HG03520 (cell line): ENCODE measurements around the gene FLNB.

Experiments used
- ATAC-seq: cut with Tn5 transposase; IDR thresholded peaks from one replicate; pipeline ENCODE4 v1.9.1; 2021; ENCODE audit warnings: mild to moderate bottlenecking, moderate library complexity; ENCODE audit not compliant: unreplicated experiment

The FLNB gene, protein sequence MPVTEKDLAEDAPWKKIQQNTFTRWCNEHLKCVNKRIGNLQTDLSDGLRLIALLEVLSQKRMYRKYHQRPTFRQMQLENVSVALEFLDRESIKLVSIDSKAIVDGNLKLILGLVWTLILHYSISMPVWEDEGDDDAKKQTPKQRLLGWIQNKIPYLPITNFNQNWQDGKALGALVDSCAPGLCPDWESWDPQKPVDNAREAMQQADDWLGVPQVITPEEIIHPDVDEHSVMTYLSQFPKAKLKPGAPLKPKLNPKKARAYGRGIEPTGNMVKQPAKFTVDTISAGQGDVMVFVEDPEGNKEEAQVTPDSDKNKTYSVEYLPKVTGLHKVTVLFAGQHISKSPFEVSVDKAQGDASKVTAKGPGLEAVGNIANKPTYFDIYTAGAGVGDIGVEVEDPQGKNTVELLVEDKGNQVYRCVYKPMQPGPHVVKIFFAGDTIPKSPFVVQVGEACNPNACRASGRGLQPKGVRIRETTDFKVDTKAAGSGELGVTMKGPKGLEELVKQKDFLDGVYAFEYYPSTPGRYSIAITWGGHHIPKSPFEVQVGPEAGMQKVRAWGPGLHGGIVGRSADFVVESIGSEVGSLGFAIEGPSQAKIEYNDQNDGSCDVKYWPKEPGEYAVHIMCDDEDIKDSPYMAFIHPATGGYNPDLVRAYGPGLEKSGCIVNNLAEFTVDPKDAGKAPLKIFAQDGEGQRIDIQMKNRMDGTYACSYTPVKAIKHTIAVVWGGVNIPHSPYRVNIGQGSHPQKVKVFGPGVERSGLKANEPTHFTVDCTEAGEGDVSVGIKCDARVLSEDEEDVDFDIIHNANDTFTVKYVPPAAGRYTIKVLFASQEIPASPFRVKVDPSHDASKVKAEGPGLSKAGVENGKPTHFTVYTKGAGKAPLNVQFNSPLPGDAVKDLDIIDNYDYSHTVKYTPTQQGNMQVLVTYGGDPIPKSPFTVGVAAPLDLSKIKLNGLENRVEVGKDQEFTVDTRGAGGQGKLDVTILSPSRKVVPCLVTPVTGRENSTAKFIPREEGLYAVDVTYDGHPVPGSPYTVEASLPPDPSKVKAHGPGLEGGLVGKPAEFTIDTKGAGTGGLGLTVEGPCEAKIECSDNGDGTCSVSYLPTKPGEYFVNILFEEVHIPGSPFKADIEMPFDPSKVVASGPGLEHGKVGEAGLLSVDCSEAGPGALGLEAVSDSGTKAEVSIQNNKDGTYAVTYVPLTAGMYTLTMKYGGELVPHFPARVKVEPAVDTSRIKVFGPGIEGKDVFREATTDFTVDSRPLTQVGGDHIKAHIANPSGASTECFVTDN (N-terminal part only)

DNA sequence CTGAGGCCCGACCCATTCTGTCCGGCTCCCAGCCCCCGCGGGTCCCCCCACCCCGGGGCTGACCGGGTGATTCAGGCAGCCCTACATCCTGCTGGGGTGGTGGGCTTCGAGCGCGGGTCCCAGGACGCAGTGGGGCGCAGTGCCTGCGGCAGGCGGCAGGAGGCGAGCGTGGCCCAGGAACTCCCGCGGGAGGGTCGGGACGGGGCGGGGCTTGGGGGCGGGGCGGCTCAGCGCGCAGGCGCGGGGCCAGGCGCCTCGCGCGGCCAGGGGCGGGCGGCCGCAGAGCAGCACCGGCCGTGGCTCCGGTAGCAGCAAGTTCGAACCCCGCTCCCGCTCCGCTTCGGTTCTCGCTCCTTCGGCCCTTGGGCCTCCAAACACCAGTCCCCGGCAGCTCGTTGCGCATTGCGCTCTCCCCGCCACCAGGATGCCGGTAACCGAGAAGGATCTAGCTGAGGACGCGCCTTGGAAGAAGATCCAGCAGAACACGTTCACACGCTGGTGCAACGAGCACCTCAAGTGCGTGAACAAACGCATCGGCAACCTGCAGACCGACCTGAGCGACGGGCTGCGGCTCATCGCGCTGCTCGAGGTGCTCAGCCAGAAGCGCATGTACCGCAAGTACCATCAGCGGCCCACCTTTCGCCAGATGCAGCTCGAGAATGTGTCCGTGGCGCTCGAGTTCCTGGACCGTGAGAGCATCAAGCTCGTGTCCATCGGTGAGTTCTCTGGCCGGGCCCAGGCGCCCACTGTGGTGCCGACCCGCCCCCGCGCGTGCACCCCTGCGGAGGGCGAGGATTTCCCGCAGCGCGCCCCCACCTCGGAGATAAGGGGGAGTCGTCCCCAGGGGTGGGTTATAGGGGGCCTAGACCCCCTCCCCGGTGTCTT is at the start of gene FLNB:
Gene FLNB, plus strand, starts transcription at position 282 of the 885 bp plus-strand sequence. Its CDS starts 143 bp downstream, at position 425.
- ATAC-seq: peak; percentile 68

DNA sequence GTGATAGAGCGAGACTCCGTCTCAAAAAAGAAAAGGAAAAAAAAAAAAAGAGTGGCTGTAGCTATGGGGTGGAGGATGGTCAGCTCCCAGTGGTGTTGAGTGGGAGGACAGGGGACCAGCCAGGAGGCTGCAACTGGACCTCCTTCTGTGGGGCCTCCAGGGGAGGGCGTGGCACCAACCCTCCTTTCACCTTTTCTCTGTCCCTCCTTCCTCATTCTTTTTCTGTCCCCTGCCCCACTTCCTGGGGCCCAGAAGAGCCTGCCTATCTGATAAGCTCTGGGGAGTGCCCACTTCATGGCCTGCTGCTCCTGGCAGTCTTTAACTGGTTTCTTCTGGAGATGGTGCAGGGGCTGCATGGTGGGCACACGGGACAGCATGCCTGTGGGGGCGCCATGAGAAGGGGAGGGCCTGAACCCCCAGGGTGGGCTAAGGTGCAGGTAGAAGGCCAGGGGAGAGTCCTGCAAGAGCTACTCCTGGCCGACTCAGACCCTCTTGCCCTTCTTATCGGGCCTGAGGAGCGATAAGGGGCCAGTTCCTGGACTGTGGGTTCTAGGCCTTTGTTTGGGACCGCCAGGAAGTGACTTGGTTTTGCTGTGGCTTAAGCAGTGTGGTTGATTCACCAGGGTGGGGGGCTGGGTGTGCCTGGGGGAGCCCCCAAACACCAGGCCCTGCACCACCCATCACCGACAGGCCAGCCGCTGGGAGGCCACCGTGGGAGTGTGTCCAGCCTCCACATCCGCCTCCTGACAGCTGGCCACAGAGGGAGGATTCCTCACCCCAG is 49.4 kb upstream of the FLNB start:
- no peak for ATAC-seq

- ATAC-seq: no peak
Measured at GRCh38 chr3:57959423-57960173, 48.6 kb upstream of the FLNB start.

- no peak for ATAC-seq
Measured at GRCh38 chr3:57960174-57960505, 48.1 kb upstream of the FLNB start.

GRCh38 chr3:57961177-57961827 is 46.9 kb upstream of the FLNB start:
- no peak for ATAC-seq

GRCh38 chr3:57961828-57962447 is 46.3 kb upstream of the FLNB start:
- ATAC-seq: no peak

DNA sequence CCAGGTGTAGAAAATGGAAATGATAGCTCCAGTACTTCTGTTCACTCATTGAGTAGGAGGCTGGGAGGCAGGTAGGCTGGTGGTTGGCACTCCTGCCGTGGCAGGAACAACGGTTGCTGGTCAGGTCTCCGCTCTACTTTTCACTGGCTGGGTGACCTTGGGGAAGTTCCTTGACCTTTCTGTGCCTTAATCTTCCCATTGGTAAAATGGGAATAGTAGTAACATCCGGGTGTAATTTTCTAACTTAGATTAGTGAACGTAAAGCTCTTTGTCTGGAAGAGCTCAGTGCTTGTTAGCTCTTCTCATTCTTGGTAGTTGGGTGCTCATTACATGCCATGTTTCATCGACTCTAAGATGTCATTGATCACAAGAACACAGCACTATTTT is 45.8 kb upstream of the FLNB start:
- ATAC-seq: no peak

- ATAC-seq: no peak
Measured at GRCh38 chr3:57963811-57964346, 44.3 kb upstream of the FLNB start.

GRCh38 chr3:57966829-57967228 is 41.4 kb upstream of the FLNB start:
- ATAC-seq: no peak

- ATAC-seq: no peak
Measured at GRCh38 chr3:57967590-57967989, 40.6 kb upstream of the FLNB start.

DNA sequence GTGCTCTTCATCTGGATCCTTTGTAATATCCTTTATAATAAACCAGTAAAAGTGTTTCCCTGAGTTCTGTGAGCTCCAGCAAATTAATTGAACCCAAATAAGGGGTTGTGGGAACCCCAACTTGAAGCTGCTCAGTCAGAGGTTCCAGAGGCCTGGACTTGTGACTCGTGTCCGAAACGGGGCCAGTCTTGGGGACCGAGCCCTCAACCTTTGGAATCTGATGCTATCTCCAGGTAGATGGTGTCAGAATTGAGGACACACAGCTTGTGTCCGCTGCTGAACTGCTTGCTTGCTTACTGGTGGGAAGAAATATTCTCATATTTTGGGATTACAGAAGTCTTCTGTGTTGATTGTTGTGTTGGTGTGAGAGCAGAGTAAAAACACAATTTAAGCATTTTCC is 39.7 kb upstream of the FLNB start:
- no peak for ATAC-seq

DNA sequence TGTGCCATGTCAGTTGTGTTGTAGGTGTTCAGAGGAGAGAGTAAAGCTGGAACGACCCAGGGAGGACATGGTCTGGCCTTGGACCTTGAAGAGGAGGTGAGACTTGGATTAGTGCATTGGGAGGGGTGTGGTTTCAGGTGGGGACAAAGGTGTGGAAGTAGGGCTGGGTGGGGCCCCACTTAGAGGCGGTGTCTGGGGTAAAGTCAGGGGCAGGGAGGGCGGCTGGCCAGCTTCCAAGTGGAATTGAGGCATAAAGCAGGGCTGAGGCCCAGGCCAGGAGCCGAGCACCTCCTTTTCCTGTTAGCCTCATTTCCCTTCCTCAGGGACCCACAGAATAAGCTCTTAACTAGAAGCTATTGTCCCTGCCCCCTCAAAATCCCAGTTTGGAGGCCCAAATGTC is 36.2 kb upstream of the FLNB start:
- ATAC-seq: no peak

- no peak for ATAC-seq
Measured at GRCh38 chr3:57972531-57973111, 35.6 kb upstream of the FLNB start.

GRCh38 chr3:57973715-57974477 is 34.3 kb upstream of the FLNB start:
- ATAC-seq: no peak

GRCh38 chr3:57974796-57975388 is 33.3 kb upstream of the FLNB start:
- ATAC-seq: no peak

- ATAC-seq: no peak
Measured at GRCh38 chr3:57977818-57978235, 30.4 kb upstream of the FLNB start.
